Gastrocnemius medialis (tissue), 4 donors: ENCODE measurements around the gene RSBN1. TPM values are rescaled to one million over a fixed set of nuclear protein-coding genes. Genes with fewer than 3 reads are reported as not detected.

Source experiments
- ATAC-seq, 2 donors: fragments of 150-250 bp; one replicate each; pipeline ENCODE4 v1.9.1; 2016
- DNase-seq, 2 donors: peaks; one replicate each; pipeline ENCODE4 v3.0.0-alpha.2; 2019
- H3K27ac ChIP-seq, 4 donors: fragments of 200-600 bp; sonication (generic); 1 replicate in 1 of 4; 2 replicates in 3 of 4; pipeline ENCODE4 v1.5.1; 2016 to 2018; ENCODE audit warnings: mild to moderate bottlenecking in 2 of 4, moderate library complexity in 1 of 4
- H3K27me3 ChIP-seq, 3 donors: fragments of 200-600 bp; sonication (generic) in 2 of 3; 1 replicate in 1 of 3; 2 replicates in 2 of 3; pipeline versions ENCODE4 v1.5.1 to v1.6.0; 2016 to 2019; ENCODE audit warnings: mild to moderate bottlenecking in 1 of 3, moderate library complexity in 1 of 3
- H3K36me3 ChIP-seq, 2 donors: fragments of 200-600 bp; sonication (generic) in 1 of 2; one replicate each; pipeline ENCODE4 v1.5.1; 2017 to 2018
- H3K4me1 ChIP-seq, 2 donors: fragments of 200-600 bp; sonication (generic) in 1 of 2; one replicate each; pipeline ENCODE4 v1.5.1; 2016 to 2017; ENCODE audit warnings: mild to moderate bottlenecking in 2 of 2
- H3K4me3 ChIP-seq, 4 donors: fragments of 200-600 bp; sonication (generic) in 3 of 4; 1 replicate in 1 of 4; 2 replicates in 3 of 4; pipeline ENCODE4 v1.5.1; 2016 to 2019; ENCODE audit warnings: mild to moderate bottlenecking in 2 of 4
- H3K9me3 ChIP-seq, 3 donors: fragments of 200-600 bp; sonication (generic) in 2 of 3; 1 replicate in 1 of 3; 2 replicates in 2 of 3; pipeline ENCODE4 v1.5.1; 2016 to 2019
- CTCF ChIP-seq, 5 experiments: fragments of 450-650 bp in 3 of 5; fragments of 200-600 bp in 2 of 5; sonication (generic) in 2 of 5; IDR thresholded peaks in 4 of 5; conservative IDR thresholded peaks in 1 of 5; 1 replicate in 4 of 5; 2 replicates in 1 of 5; pipeline ENCODE4 v1.5.1; 2016 to 2019; ENCODE audit warnings: antibody characterized with exemption in 5 of 5, mild to moderate bottlenecking in 3 of 5, moderate library complexity in 3 of 5
- POLR2A ChIP-seq, 2 donors: fragments of 450-650 bp; IDR thresholded peaks; one replicate each; pipeline ENCODE4 v1.6.1; 2017; ENCODE audit warnings: antibody characterized with exemption in 2 of 2, mild to moderate bottlenecking in 2 of 2, moderate library complexity in 2 of 2
- in situ Hi-C, 4 donors: fragments of 200-750 bp; cut with MboI; loops; one replicate each; pipeline versions ENCODE4 v1.15.0 to v1.8.0; 2017; ENCODE audit warnings: low sequenced_read_pairs in 4 of 4
- intact Hi-C: fragments of 100-400 bp; cut with DNase I; formaldehyde crosslinking; loops from one replicate; pipeline ENCODE4 v1.15.1; 2023; ENCODE audit warnings: low total_unique reads
- total RNA-seq, 4 donors: library from RNA; depleted of rRNA; stranded (reverse); fragments of >200 nt; gene quantifications; one replicate each; pipeline versions ENCODE4 v1.1.0 to v1.2.3, GENCODE V29; 2016

Gene RSBN1
- total RNA-seq, 4 donors from 2014 or later = 9.9 to 24.8 (median 24.0) TPM

- Histone ChIP-seq H3K27me3 (no peaks in the 10 kb centered on the region), H3K4me1 (no peaks in the 10 kb centered on the region), H3K27ac (no peak overlapping the region), H3K9me3 (no peaks in the 10 kb centered on the region), H3K4me3 (no peak overlapping the region), H3K36me3 (no peaks in the 10 kb centered on the region)
- intact Hi-C loops = loop anchor here (5.0 kb wide), 1 partner anchor 446 kb away; no protein-coding TSS in a partner anchor
- DNase-seq = no peak
- ATAC-seq = no peak
- TF ChIP-seq CTCF (IDR thresholded peaks at IDR 0.05 in 4 of 5, conservative IDR thresholded peaks at IDR 0.05 in 1 of 5) (no peak), POLR2A (IDR thresholded peaks at IDR 0.05) (no peak)
- in situ Hi-C loops = loop anchor here (10.0 to 25.0 kb wide), 3 partner anchors 68 to 451 kb away; partner anchors contain the start of genes AP4B1 (in 2 of the 4) and DCLRE1B (in 2 of the 4)
These were observed 24.3 kb upstream of the RSBN1 start for GRCh38 chr1:113836534-113836933.

GRCh38 chr1:113835686-113836290 is 23.5 kb upstream of the RSBN1 start:
- in situ Hi-C loops (loop anchor here (10.0 to 25.0 kb wide), 3 partner anchors 69 to 452 kb away; partner anchors contain the start of genes AP4B1 (in 2 of the 4) and DCLRE1B (in 2 of the 4)), intact Hi-C loops (loop anchor here (1.0 to 5.0 kb wide), 3 partner anchors 70 to 447 kb away; partner anchors contain the start of genes DCLRE1B and HIPK1)
- no peak for DNase-seq
- Histone ChIP-seq H3K27me3 (no peaks in the 10 kb centered on the region), H3K4me1 (no peaks in the 10 kb centered on the region), H3K4me3 (no peak overlapping the region), H3K27ac (no peak overlapping the region), H3K9me3 (no peaks in the 10 kb centered on the region), H3K36me3 (no peaks in the 10 kb centered on the region)
- TF ChIP-seq POLR2A (IDR thresholded peaks at IDR 0.05) = no peak
- peak; percentile 49 to 71 (median 70) for TF ChIP-seq CTCF (IDR thresholded peaks at IDR 0.05 in 4 of 5, conservative IDR thresholded peaks at IDR 0.05 in 1 of 5)
- no peak for ATAC-seq

DNA sequence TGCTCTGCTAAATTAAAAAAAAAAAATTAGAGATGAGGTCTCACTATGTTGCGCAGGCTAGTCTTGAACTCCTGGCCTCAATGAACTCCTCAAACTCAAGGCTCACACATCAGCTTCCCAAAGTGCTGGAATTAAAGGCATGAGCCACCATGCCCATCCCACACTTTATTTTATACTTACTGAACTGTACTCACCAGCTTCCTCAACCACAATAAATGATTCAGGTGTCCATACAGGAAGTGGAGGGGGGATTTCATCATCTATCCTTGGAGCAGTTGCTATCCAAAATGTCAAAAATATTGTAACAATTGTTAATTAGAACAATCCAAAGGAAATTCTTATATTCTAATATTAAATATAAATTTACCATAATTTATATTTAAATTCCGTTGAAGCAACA is 22.4 kb upstream of the RSBN1 start:
- intact Hi-C loops = loop anchor here (1.0 to 5.0 kb wide), 3 partner anchors 71 to 448 kb away; partner anchors contain the start of genes DCLRE1B and HIPK1
- no peak for ATAC-seq
- H3K4me3 ChIP-seq = no peak overlapping the region
- no peaks in the 10 kb centered on the region for H3K4me1 ChIP-seq
- no peaks in the 10 kb centered on the region for H3K9me3 ChIP-seq
- no peaks in the 10 kb centered on the region for H3K27me3 ChIP-seq
- no peak for DNase-seq
- in situ Hi-C loops = loop anchor here (10.0 to 25.0 kb wide), 3 partner anchors 70 to 453 kb away; partner anchors contain the start of genes AP4B1 (in 2 of the 4) and DCLRE1B (in 2 of the 4)
- no peaks in the 10 kb centered on the region for H3K36me3 ChIP-seq
- TF ChIP-seq CTCF (IDR thresholded peaks at IDR 0.05 in 4 of 5, conservative IDR thresholded peaks at IDR 0.05 in 1 of 5) (no peak), POLR2A (IDR thresholded peaks at IDR 0.05) (no peak)
- H3K27ac ChIP-seq = no peak overlapping the region

DNA sequence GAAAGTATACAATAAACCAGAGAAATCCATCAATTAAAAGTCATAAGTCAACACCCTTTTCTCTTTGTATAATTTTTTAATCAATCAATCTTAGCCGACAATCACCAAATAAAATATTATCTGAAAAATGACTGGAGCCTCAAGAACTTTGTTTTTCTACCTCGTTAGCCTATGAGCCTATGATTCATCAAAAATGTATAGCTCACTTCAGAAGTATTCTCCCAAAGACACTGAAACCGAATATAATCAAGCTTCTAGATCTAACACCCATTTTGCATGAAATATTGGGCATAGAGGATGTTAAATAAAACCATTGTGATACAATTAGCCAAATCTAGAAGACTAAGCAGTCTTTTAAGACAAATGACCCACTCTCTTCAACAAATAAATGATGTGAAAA is 17.8 kb upstream of the RSBN1 start:
- H3K27me3 ChIP-seq = no peaks in the 10 kb centered on the region
- no peak overlapping the region for H3K27ac ChIP-seq
- no peaks in the 10 kb centered on the region for H3K4me1 ChIP-seq
- in situ Hi-C loops (loop anchor here (10.0 to 25.0 kb wide), 3 partner anchors 75 to 457 kb away; partner anchors contain the start of genes AP4B1 (in 2 of the 4) and DCLRE1B (in 2 of the 4)), intact Hi-C loops (no loop called here)
- no peaks in the 10 kb centered on the region for H3K9me3 ChIP-seq
- DNase-seq = no peak
- no peak overlapping the region for H3K4me3 ChIP-seq
- TF ChIP-seq CTCF (IDR thresholded peaks at IDR 0.05 in 4 of 5, conservative IDR thresholded peaks at IDR 0.05 in 1 of 5) (no peak), POLR2A (IDR thresholded peaks at IDR 0.05) (no peak)
- H3K36me3 ChIP-seq = no peaks in the 10 kb centered on the region
- no peak for ATAC-seq
